ENCODE data around the gene LEO1.
"Not testable (repeated sequence)": the region's sequence is repeated elsewhere in the genome, so short reads cannot be mapped to it uniquely, and the experiment has no call there.

GRCh38 chr15:52003089-52003488, 31.5 kb upstream of the LEO1 start:
- TF ChIP-seq CTCF (conservative IDR thresholded peaks at IDR 0.05 in 1 of 2, IDR thresholded peaks at IDR 0.05 in 1 of 2; ENCODE audit: extremely low read depth in 1 of 2, insufficient read depth in 1 of 2, low read depth in 1 of 2, low read length in 2 of 2); EZH2 (IDR thresholded peaks at IDR 0.05; ENCODE audit: borderline replicate concordance, low read length): not testable (repeated sequence)

Measured in mammary epithelial cell (primary cell).